HG03460 (cell line): Measurements from ENCODE around the gene ANXA2.
"Not testable (repeated sequence)": the region's sequence is repeated elsewhere in the genome, so short reads cannot be mapped to it uniquely, and the experiment has no call there.

Experiments used
- ATAC-seq: cut with Tn5 transposase; IDR thresholded peaks from one replicate; pipeline ENCODE4 v1.9.1; 2021; ENCODE audit not compliant: unreplicated experiment

The ANXA2 gene

GRCh38 chr15:60346653-60347052 lies 51.1 kb downstream of the ANXA2 start:
- no peak for ATAC-seq

DNA sequence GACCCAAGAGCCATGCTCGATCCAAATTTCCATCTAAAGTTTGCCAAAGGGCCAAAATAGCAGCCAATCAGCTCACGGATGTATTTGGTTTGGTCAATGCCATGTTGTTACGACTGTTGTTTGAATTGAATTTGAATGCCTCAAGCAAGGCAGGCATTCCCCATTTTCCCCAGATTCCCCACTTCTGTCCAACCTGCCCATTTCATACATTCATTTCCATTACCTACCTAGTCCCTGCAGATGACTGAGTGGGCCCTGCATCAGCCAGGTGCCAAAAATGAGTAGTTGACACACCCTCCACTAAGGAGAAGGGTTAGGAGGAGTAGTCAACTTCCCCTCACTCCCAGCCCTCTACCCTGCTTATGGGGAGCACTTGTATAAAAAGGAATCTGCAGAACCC lies 51.7 kb downstream of the ANXA2 start:
- no peak for ATAC-seq

DNA sequence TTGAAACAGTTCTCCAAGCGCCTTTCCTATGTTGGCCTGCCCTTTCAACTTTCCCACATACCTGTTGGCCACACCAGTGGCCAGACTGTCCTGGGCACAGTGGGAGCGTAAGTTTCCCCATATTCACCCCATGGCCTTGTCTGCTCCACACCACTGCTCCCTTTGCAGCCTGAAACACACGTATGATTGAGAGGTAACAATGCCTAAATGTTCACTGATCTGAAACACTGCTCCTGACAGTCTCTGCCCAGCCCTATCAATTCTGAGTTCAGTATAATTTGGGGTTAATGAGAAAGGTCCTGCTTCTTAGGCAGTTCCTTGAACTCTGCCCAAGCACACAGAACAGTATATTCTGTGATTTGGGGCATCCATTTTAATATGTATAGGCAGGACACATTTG lies 52.2 kb downstream of the ANXA2 start:
- no peak for ATAC-seq

DNA sequence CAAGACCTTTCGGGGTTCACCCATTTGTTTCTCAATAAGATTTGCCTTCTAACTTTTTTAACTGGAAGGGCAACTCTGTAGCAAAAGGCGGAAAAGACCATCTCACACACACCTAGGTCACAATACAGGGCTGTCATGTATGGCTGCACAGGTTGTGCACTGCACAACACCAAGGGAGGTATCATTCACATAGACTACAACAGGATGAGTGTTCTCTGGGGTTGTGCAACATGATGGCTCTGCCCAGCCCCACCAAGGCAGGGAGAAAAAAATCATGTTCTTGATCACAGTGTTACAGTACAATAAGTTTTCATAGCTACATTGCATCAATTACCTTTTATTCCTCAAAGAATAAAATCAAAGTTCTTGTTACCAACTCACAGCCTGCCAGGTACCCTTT lies 52.8 kb downstream of the ANXA2 start:
- no peak for ATAC-seq

DNA sequence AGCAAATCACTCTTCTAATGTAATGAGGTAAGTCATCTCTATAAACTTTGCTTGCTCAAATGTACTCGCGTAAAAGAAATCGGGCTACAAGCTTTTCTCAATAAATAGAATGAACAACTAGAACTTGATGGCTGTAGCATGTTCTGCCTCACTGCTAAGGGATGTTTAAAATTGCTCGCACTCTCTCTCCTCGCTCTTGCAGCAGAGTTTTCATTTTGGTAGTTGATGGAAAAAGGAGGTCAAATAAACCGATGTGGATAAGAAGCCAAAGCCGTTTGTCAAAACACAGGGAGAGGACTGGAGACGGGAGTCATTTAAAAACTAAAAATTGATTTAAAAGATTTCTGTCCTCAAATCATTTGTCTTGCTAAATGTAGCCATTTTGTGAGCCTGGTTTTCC lies 53.3 kb downstream of the ANXA2 start:
- ATAC-seq: no peak

- no peak for ATAC-seq
Observed at GRCh38 chr15:60343221-60343970, 54.4 kb downstream of the ANXA2 start.

DNA sequence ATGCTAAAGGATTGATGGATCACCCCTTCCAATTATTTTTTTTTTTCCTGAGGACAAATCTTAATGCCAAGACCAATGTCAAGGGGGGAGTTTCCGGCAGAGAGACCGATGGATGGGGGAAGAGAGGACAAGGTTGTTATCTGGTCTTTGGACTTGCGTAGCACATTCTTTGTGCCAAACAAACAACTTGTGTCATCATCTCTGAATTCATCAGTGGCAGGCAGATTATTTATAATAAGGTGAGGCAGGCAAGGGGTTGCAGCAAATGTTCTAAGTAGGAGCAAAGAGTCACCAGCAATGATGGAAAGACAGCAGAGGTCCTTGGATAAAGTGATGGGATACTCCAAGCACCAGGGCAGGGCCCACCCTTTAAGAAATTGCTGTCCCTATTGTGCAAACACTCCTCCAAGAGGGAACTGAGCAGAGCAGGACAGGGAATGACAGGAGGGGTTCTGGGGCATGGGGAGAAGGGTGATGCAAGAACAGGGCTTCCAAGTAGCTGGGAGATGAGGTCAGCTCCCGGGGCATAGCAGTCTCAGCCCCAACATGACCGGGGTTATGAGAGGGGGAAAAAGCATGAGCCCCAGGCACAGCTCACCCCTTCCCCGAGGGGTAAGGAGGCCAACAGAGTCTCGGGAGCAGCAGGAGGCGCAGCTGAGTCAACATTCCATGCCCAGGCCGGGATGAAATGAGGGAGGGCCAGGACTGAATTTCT lies 57.4 kb downstream of the ANXA2 start:
- no peak for ATAC-seq

- no peak for ATAC-seq
Observed at GRCh38 chr15:60339236-60339635, 58.5 kb downstream of the ANXA2 start.

DNA sequence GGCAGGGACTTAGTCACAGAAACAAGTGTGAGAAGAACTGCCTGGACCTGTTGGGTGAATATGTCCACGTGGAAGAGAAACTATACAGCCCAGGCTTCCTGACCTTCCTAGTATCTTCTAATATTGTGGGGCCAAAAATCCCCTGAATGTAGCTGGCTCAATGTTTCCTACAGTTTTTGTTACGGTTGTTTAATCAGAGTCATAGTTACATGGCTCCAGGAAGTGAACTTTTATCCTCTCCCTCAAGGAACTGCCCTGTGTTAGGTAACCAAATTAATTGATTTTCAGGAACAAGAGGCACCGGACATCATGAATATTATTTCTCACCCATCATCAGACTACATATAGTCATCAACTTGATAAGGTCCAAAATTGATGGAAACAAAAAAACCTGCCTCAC lies 59.0 kb downstream of the ANXA2 start:
- no peak for ATAC-seq

- ATAC-seq: no peak
Observed at GRCh38 chr15:60337076-60337475, 60.7 kb downstream of the ANXA2 start.

DNA sequence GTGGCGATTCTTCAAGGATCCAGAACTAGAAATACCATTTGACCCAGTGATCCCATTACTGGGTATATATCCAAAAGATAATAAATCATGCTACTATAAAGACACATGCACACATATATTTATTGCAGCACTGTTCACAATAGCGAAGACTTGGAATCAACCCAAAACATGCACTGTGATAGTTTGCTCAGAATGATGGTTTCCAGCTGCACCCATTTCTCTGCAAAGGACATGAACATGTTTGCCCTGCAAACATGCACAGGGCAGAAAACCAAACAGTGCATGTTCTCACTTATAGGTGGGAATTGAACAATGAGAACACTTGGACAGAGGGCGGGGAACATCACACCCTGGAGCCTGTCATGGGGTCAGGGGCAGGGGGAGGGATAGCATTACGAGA lies 62.5 kb downstream of the ANXA2 start:
- not testable (repeated sequence) for ATAC-seq

- no peak for ATAC-seq
Observed at GRCh38 chr15:60328852-60329443, 68.8 kb downstream of the ANXA2 start.

- ATAC-seq: no peak
Observed at GRCh38 chr15:60326824-60327654, 70.7 kb downstream of the ANXA2 start.

DNA sequence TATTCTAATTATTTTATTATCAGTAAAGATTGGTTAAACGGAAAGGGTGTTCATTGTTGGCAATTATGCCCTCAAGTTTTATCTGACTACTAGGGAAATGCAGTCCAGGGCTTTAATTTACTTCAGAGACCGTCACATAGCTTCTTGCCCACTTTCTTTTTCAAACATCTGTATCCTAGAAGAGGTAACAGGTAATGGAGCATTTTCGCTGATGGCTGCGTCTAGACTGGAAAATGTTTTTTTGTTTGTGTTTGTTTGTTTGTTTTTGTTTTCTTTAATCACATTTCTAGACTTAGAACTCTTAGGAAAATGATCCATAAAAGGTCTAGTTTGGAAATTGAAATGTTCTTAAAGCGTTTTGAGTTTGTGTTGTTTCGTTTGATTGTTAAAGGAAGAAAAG lies 71.4 kb downstream of the ANXA2 start:
- no peak for ATAC-seq

GRCh38 chr15:60325905-60326304 lies 71.9 kb downstream of the ANXA2 start:
- no peak for ATAC-seq

DNA sequence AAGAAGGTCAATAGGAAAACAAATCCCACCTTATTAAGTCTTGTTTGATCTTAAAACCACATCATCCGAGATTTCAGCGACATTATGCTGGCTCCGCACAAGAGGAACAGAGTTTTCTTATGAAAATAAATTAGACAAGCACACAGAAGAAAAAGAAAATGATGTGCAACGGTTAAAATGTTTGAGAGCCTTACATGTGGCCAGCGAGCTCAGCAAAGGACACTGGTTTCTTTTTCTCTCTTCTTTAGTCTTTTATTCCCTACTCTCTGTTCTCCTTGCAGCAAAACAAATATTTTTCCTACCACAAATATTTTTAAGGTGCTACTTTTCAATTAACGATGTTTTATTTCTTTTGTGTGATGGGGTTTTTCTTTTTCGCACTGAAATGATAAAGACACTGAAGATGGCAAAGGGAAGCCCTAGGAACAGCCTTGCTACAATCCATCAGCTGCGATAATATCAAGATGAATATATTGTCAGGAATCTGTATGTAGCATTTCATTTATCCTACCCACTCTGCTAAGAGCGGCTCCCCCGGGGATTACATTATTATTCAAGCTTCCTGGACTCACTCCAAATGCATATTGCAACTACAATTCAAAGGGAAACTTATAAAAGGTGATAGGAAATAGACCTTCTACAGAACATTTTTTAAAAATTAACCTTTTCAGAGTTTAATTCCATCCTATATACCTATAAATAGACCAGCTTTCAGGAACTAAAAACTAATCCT lies 72.9 kb downstream of the ANXA2 start:
- ATAC-seq: no peak

GRCh38 chr15:60323322-60323721 lies 74.5 kb downstream of the ANXA2 start:
- ATAC-seq: no peak

DNA sequence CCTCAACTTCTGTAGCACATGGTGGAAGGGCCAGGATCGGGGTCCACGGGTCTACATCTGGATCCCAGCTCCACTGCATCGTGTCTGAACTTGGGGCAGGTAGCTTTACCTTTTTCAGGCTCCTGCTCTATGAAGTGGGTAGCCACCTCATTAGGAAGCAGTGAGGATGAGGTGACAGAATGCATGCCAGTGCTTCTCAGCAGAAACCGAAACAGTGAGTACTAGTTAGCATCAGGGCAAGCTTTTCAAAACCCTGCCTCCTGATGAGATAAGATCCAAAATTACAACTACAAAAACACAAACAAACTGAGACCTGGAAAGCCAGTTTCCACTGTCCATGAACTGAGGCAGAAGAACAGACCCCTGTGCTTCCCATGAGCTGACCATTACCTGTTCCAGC lies 77.4 kb downstream of the ANXA2 start:
- ATAC-seq: no peak

- ATAC-seq: no peak
Observed at GRCh38 chr15:60318216-60318867, 79.4 kb downstream of the ANXA2 start.

DNA sequence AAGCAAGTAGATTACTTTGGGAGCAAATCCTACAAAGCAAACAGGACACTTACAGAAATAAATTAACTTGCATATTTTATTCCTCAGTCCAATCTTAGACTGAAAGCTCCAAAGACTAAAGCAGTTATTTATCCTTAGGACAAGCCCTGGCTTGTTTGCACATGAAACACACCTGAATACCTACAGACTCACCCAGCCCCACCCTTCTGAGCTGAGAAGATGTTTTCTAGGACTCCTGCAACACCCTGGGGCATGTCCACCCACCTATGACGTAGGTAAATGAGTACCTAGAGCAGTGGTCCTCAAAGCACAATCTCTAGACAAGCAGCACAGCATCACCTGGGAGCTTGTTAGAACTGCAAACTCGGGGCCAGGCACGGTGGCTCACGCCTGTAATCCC lies 80.8 kb downstream of the ANXA2 start:
- no peak for ATAC-seq
